ENCODE measurements around the gene UBE2E1.

DNA sequence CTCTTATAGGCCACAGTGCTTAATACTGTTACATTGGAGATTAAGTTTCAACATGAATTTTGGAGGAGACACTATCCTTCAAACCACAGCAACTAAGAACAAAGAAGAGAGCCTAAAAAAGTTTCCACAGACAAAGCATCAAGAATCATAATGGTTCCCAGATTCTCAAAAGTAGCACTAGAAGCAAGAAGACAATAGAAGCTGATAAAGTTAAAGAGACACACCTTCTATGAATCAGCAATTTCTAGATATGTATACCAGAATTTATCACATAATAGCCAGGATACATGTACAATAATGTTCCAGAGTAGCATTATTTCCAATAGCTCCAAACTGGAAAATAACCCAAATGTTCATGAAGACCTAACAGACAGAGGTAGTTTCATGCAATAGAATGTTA, 98.8 kb downstream of the UBE2E1 start:
- TF ChIP-seq, protein P1, sequence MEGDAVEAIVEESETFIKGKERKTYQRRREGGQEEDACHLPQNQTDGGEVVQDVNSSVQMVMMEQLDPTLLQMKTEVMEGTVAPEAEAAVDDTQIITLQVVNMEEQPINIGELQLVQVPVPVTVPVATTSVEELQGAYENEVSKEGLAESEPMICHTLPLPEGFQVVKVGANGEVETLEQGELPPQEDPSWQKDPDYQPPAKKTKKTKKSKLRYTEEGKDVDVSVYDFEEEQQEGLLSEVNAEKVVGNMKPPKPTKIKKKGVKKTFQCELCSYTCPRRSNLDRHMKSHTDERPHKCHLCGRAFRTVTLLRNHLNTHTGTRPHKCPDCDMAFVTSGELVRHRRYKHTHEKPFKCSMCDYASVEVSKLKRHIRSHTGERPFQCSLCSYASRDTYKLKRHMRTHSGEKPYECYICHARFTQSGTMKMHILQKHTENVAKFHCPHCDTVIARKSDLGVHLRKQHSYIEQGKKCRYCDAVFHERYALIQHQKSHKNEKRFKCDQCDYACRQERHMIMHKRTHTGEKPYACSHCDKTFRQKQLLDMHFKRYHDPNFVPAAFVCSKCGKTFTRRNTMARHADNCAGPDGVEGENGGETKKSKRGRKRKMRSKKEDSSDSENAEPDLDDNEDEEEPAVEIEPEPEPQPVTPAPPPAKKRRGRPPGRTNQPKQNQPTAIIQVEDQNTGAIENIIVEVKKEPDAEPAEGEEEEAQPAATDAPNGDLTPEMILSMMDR (IDR thresholded peaks at IDR 0.05): no peak
- no peak for TF ChIP-seq EZH2 (IDR thresholded peaks at IDR 0.05; ENCODE audit: borderline replicate concordance, insufficient read depth, low read depth, low read length, poor library complexity, severe bottlenecking)

Measured in B cell (primary cell).